HG03045 (cell line): ENCODE results near the gene WNK3.

Experiments
- ATAC-seq: cut with Tn5 transposase; IDR thresholded peaks from one replicate; pipeline ENCODE4 v1.9.1; 2021; ENCODE audit warnings: mild to moderate bottlenecking, moderate library complexity; ENCODE audit not compliant: unreplicated experiment

WNK3 gene

GRCh38 chrX:54171527-54172250, 186.2 kb downstream of the WNK3 start:
- no peak for ATAC-seq

DNA sequence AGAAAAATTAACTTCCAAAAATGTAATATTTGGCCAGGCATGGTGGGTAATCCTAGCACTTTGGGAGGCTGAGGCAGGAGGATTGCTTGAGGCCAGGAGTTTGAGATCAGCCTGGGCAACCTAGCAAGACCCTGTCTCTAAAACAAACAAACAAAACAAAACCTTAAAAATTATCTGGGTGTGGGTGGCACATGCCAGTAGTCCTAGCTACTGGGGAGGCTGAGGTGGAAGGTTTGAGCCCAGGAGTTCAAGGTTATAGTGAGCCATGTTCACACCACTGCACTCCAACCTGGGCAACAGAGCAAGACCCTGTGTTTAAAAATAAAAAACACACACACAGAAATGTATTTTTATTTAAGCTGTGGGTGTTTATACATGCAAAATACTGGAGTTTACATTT, 186.8 kb downstream of the WNK3 start:
- ATAC-seq = no peak

DNA sequence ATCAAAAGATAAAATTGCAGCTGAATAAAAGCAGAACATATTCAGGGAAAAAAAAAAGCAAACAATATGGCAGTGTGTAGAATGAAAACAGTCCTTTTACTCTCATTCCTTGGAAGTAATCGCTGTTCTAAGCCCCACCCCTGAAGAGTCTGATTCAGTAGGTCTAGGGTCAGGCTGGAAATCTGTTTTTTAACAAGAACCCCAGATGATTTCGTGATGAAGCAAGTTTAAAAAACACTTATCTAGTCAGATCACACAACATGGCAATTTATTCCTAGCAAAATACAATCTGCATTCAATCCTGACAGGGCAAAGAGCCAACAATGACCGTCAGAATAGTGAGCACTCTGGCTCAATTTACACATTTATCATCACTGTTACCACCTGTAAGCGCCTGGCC, 190.9 kb downstream of the WNK3 start:
- no peak for ATAC-seq

GRCh38 chrX:54157561-54157960, 200.3 kb downstream of the WNK3 start:
- ATAC-seq = no peak
